GM03348 (cell line): Measurements from ENCODE around the gene SLC41A1.
A peak's percentile ranks its signal among the peaks of the same experiment; 100 is the strongest.

Source experiments
- DNase-seq: peaks from one replicate; pipeline ENCODE4 v3.0.0; 2012; ENCODE audit warnings: low spot score

SLC41A1 gene

DNA sequence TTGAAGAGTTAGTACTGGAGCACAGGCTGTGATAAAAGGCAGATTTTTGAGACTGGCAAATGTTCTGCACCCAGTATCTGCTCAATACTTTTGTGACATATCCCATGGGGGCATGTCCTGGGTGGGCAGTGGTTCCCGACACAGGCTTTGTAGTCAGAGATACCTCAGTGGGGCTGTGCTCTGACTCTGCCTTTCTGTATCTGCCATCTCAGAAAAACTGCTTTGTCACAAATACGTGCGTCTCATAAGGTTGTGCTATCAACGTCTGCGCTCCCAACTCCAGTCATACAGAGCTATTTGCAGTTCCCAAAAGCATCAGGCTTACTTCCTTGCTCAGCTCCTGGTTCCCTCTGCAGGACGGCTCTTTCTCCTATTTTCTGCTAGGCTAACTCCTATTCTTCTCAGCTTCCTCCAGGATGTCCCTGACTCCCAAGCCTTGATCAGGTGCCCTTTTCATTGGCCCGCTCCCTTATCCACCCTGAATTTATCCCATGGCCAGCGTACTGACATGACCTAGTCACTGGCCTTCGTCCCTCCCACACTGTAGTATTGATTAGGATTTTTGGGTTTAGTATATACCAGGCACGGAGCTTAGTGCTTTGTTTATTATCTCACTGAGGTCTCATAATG lies 25.6 kb downstream of the SLC41A1 start:
- no peak for DNase-seq

DNA sequence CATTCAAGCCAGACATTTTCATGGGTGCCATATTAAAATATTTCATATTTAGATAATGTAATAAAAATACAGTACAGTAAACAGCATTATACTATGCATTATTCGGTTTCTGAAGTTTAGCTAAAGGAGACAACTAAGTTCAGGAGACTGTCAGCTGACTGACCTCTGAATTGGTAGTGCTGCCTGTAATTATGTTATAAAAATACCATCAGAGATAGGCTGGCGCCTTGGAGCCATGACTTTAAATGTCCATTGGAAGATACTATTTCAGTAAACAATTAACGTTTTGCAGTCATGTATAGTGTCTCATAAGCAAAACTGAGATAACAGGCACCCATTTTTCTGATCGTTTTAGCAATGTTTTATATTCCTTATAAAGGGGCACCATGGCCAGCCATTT lies 26.4 kb downstream of the SLC41A1 start:
- no peak for DNase-seq

DNA sequence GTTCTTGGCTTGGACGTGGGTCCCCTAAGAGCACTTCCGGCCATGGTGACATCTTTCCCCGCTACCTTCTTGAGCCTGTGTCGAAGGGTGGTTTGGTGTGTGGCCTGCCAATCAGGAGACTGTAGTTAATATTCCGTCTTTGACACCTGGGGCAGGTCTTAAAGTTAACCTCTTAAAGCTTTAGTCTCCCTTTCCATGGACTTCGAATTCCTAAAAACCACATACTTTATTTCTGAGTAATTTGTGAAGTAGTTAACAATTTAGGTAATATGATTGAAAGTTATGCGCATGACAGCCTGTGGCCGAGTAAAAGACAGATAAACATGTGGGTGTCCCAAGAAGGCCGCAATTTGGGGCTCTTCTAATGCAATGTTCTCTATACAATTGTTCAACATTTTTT lies 27.6 kb downstream of the SLC41A1 start:
- no peak for DNase-seq

DNA sequence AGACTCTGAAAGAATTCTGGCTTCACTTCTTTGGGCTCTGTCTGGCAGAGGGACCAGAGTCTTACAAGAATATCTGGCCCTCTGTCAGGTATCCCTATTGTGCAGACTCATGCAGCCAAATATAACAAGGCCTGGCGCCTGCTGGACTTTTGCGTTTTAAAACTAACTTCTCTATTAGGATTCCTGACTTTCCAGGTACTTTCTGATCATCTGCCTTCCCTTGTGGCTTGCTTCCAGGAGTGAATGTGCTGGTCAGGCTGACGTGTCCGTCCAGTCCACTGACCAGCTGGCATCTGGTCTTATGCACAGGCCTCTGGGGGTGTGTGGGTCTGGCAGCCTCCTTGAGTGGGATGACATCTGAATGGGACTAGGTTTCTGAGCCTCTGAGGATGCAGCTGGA lies 29.1 kb downstream of the SLC41A1 start:
- DNase-seq, result no peak

DNA sequence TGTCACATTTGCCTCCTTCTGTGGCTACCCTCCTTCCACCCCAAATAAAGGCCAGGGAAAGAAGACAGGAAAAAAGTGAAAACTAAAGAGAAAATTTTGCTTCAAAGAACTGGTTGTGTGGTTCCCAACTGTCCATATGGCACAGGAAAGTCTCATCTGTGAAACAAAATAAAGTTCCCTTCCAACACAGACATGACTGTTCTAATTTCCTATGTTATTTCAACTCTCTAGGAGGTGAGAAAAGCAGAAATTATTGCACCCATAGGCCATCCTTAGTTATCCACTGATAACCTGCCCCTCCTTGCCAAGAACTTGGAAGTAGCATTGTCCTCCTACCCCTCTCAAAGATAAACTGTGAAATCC lies 29.6 kb downstream of the SLC41A1 start:
- no peak for DNase-seq

DNA sequence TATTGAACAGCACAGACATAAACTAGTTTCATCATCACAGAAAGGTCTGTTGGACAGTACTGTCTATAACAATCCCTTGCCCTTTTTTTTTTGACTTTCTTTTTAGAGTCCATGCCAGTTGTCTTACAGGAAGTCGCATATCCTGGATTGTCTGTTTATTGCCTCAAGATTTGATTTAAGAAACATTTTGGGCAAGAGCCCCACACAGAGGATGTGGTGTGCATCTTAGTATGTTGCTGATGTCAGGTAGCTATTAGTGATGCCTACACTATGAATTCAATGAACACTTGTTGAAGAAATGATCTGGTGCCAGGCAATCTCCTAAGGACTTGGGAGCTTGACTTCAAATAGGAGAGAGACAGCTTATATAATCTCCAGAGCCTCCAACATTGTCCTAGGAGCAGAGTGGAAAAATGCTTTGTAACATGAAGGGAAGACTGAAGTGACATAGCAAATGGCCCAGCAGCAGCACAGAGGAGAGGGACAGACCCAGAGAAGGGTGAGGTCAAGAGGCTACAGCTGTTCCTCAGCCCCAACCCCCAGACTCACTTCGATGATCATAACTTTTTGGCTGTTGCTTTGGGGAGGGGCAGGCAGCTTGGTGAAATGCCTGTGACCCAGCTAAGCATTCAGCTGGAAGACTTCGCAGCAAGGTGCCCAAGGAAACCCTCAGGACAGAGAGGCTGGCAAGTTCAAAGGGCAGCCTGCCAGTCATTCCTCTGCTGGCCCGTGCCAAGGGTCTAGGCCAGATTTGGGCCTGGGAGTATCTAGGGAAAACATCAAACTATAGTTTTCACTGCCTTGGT lies 30.2 kb downstream of the SLC41A1 start:
- no peak for DNase-seq

DNA sequence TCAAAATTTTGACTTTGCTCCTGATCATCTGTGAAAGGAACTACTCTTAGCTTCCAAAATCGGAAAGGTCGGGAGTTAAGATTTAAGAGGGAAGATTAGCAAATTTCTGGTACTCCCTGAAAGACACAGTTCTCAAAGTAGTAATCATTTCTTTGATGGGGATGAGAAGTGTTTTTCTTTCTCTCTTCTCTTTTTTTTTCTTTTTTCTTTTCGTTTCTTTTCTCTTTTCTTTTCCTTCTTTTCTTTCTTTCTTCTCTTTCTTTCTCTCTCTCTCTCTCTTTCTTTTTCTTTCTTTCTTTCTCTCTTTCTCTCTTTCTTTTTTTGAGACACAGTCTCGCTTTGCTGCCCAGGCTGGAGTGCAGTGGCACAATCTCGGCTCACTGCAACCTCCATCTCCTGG lies 32.7 kb downstream of the SLC41A1 start:
- DNase-seq, result no peak

DNA sequence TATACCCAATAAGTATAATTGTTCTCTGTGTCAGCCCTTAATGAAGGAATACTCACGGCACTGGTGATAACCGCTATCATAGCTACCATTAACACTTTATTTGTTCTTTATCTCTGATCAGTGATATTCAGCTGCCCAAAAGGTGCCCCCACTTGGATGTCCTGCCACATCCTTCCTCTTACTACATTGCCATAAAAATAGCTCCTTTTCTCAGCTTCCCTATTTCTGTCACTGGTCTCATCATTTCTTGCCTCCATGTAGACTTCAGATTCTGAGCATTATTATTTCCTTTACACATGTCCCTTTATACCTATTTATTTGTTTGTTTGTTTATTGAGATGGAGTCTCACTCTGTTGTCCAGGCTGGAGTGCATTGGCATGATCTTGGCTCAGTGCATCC lies 35.0 kb downstream of the SLC41A1 start:
- no peak for DNase-seq

DNA sequence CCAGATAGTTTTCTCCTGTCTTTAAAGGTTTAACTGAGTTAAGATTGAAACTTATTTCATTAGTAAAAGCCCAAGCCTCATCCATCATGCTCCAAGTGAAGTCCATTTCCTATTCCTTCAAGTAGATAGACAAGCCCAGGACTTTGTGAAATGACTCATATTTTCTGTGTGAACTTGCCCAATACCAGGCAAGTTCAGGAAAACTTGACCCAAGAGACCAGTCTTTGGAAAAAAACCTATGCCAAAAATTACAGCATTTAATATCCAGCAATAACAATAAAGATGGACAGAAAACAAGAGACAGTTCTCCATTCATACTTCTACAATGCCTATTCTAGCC lies 37.3 kb downstream of the SLC41A1 start:
- DNase-seq, result peak; percentile 49

DNA sequence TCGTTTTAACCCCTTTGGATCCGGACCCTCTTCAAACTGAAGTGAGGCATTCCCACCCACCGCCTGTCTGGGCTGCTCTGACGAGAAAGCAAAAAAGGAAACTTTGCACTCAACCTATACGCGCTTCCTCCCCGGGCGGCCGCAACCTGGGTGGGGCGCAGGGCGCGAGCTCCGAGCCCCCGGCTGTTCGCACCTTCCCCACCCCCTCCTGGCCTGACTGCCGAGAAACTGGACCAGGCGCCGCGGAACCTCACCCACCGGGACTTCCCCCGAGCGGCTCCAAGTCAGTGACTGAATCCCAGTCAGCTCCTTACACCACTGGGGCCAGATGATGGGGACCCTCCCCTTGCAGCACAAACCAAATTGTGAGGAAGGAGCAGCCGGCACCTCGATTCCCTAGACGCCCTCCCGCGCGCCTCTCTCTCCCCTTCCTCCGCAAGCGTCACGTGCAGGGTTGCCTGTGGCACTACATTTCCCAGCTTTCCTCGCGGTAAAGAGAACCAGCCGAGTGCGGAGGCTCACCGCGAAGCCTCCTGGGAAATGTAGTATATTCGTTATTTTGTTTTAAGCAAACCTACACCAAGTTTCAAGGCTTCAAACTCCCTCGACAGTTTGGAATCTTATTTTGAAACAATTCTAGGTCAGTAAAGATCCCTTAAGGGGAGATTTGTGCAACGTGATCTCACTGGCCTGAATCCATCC lies 37.8 kb downstream of the SLC41A1 start, which contains the start of gene RAB29:
TSS of gene RAB29 (minus strand) at position 468 of the 702 bp plus-strand sequence. CDS start 526 bp downstream, outside the sequence.
- peak; percentile 87 for DNase-seq

DNA sequence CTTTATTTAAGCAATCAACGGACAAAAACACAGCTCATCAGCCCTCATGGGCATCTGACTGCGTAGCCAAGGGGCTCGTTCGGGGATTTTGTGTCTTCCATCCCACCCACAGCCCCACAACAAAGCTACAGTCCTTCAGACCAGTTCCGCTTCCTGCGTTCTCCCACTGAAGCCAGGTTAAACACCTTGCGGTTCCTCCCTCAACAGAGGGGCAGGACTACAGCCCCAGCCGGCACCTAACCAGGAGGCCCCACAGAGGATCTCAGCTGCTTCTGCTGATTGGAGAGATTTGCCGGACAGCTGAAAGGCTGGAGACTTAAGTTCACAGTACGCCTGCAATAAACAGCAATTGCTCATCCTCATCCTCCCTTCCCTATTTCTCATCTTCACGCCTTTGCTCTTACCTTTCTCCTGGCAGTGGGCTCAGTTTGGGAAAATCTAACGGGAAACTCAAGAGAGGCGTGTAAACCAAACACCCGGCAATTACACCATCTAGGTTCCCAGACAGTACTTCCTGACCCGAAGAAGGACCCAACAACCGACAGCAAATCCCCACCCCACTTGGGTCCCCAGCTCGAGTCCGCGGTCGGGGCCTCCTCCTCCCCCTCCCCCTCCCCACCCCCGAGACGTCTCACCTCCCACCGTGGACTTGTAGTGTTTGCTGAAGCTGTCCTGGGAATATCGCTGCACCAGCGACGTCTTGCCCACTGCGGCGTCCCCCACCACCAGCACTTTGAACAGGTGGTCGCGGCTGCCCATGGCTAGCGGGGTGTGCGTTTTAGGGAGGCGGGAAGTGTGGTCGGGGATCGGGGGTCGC lies 38.6 kb downstream of the SLC41A1 start:
- peak; percentile 20 for DNase-seq

DNA sequence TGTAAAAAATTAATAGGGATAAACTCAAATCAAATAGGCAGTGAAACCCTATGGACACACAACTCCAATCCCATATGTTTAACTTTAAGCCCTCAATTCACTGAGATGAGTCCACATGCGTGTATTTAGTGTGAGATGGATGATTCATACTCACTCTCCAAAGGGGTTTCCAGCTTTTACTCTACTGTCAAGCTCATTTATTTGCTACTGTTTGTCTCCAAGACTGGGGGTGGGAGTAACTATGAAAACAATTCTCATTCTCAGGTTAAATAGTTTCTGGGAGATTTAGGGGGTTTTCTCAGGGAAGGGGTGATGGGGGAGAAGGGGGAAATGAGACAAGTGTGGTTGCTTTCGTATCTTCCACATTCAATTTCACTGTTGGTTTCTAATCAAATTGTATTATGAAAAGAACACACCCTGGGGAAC lies 40.4 kb downstream of the SLC41A1 start:
- no peak for DNase-seq

DNA sequence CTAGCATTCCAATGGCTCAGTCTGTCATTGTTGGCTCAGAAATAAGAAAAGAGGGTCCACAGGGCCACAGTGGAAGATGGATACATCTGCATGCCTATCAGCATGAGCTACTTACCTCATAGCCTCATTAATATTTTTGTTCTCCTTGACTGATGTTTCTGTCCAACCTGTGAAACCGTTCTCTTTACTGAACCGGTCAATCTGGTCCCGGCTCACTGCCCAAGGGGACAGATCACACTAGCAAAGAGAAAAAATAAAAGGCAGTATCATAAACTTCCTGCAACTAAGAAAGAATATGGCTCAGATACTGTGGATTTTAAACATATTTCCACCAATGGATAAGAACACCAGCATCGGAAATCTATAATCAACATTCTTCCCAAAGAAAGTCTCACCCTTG lies 42.4 kb downstream of the SLC41A1 start:
- DNase-seq, result no peak

DNA sequence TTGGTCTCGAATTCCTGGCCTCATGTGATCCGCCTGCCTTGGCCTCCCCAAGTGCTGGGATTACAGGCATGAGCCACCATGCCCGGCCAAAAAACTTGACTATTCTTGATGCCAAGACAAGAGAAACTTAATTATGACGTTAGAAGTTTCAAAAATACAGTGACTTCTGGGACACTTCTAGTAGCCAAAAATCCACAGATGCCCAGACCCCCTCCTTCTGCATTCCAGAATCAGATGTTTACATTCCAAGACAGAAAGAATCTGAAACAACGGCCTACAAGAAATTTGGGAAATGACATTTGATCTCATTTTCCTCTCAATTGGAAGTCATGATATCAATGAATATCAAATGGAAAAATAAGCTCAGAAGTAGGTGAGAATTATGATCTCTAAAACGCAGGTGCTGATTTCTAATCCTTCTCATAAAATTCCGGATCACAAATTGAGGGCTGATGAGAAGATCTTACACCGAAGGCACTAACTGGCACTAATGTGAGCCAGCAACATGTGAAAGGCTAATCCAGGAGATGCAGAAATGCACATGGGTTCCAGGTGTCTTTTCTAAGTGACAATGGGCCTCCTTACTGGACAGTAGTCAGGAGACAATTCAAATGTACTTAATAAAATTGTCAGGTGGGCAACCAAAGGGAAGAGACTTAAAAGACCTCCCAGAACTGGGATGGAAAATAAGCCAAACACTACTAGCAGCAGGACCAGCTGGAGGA lies 43.2 kb downstream of the SLC41A1 start:
- peak; percentile 64 for DNase-seq

DNA sequence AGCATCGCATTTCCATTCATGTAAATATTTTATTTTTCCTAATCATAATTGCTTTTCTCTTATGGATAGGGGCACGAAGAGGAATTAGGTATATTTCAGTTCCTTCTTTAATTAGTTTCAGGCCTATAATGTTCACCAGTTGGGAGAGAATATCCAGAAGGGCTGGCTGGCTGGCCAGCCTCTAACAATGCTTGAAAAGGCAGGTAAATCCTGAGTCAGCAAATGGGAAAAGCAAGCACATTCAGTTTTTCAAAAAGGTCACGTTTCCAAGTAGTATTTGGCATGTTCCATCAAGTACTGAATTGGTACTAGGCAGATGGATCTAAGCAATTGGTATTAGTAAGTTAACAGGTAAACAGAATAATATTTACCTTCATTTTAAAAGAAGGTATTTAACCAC lies 45.8 kb downstream of the SLC41A1 start:
- no peak for DNase-seq

DNA sequence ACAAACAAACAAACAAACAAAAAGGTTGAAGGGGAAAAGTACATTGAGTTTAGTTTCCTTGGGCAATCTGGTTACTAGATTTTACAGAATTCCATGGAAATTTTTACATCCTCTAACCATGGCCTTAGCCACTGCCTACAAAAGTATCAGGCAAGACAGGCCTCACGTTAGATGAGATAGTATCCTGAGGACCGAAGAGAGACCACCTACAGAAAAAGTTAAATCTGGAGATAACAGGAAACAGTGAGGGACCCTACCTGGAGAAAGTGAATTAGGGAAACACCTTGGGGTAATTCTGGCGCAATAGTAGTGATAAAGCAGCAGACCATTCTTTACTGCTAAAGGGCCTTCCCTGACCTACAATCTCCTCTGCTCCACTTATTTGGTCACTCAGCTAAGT lies 46.4 kb downstream of the SLC41A1 start:
- no peak for DNase-seq

DNA sequence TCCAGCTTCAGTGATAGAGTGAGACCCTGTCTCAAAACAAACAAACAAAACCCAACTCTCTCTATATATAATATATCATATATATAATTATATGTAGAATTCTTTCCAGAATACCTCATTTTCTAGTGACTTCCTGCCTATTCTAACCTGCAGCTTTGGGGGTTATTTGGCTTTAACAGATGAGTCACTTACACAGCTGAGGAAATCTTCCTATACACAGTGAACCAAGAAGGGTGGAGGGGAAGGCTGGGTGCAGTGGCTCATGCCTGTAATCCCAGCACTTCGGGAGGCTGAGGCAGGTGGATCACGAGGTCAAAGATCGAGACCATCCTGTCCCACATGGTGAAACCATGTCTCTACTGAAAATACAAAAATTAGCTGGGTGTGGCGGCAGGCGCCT lies 47.0 kb downstream of the SLC41A1 start:
- DNase-seq, result no peak

DNA sequence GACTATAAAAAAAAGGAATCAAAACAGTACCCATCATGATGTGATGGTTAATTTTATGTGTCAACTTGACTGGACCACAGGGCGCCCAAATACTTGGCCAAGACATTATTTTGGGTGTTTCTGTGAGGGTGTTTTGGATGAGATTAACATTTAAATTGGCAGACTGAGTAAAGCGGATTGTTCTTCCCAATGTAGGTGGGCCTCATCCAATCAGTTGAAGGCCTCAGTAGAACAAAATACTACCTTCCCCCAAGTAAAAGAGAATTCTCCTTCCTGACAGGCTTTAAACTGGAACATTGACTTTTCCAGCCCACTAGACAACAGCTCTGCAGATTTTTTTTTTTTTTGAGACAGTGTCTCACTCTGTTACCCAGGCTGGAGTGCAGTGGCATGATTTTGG lies 48.4 kb downstream of the SLC41A1 start:
- DNase-seq, result no peak

DNA sequence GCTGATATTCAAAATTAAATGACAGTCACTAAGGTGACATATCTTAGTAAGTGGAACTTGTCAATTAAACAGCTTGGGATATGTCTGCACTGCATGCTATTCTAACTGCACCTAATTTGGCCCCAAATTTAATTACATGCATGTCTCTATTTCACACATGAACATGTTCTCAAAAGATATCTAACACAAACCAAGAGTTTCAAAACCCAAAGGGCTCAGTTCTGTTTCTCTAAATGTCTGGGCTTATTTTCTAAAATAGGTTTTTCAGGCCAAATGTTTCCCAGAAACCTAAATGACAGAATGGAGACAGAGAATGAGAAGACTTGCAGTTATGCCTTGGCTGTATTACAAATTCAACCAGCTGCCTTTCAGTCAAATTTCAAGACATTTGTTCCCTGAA lies 49.0 kb downstream of the SLC41A1 start:
- no peak for DNase-seq

DNA sequence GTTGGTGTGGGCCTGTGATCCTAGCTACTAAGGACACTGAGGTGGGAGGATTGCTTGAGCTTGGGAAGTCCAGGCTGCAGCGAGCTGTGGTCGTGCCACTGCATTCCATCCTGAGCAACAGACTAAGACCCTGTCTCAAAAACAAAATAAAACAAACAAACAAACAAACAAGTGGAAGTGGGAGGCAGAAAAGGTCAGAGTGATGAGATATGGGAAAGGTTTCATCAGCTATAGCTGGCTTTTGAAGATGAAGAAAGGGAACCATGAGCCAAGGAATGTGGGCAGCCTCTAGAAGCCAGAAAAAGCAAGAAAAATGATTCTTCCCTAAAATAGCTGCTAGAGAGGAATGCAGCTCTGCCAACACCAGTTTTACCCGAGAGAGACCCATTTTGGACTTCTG lies 52.4 kb downstream of the SLC41A1 start:
- DNase-seq, result no peak

DNA sequence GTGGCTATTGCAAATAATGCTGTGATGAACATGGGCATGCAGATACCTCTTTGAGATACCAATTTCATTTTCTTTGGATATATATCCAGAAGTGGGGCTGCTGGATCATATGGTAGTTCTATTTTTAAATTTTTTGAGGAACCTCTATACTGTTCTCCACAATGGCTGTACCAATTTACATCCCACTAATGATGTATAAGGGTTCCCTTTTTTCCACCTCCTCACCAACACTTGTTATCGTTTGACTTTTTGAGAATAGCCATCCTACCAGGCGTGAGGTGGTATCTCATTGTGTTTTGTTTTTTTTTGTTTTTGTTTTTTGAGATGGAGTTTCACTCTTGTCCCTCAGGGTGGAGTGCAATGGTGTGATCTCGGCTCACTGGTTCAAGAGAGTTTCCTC lies 56.4 kb downstream of the SLC41A1 start:
- no peak for DNase-seq

DNA sequence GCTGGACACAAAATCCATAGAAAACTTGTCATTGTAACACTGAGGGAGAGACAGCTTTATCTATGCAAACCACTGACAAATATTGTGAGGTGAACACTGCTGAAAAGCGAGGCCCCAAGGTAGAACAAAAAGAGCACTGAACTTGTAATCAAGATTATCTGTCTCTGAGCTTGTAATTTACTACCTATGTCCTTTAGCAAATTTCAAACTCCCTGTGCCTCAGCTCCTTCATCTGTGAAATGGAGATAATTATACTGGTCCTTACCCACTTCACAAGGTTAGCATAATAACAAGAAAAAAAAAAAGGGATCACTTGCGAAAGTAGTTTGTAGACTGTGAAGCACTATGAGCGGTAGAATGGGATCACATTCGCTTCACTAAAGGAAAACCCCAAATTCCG lies 58.1 kb downstream of the SLC41A1 start:
- no peak for DNase-seq
